ENCODE measurements around the gene GRIN2D. TPM values are rescaled to one million over a fixed set of nuclear protein-coding genes. Genes with fewer than 3 reads are reported as not detected.

GRIN2D gene
- polyA plus RNA-seq, 2 donors = 0.06 to 0.08 TPM

DNA sequence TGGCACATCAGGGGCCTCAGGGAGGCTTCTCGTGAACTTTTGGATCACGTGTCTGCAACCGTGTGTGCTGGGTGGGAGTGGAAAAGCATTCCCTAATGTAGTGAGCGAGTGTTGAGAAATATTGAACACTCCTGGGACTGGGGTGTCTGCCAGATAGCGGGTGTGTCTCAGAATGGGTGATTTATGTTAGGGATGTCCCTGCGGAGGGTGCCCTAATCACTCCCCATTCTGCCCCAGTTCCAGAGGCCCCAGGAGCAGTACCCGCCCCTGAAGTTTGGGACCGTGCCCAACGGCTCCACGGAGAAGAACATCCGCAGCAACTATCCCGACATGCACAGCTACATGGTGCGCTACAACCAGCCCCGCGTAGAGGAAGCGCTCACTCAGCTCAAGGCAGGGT lies 28.1 kb downstream of the GRIN2D start:
- Histone ChIP-seq H3K27me3 (ENCODE audit: control insufficient read depth in 1 of 2, insufficient read depth in 2 of 2, low read length in 2 of 2) (no peaks in the 10 kb centered on the region), H3K27ac (ENCODE audit: low read depth in 2 of 2, low read length in 1 of 2) (no peak overlapping the region), H3K4me1 (ENCODE audit: control insufficient read depth in 2 of 2, insufficient read depth in 2 of 2, low read length in 1 of 2) (peaks cover 2 to 3% of the 10 kb centered on the region in 2 donors), H3K9me3 (ENCODE audit: control insufficient read depth in 2 of 2, insufficient read depth in 1 of 2, low read depth in 1 of 2, low read length in 1 of 2) (no peaks in the 10 kb centered on the region), H3K36me3 (ENCODE audit: control insufficient read depth in 2 of 2, insufficient read depth in 2 of 2, low read length in 1 of 2) (no peaks in the 10 kb centered on the region), H3K4me3 (ENCODE audit: low read depth in 1 of 2, low read length in 2 of 2) (no peak overlapping the region)
- whole genome bisulfite sequencing, 2 donors = 58 to 67% methylated on average over 16 of the region's 16 CpGs

DNA sequence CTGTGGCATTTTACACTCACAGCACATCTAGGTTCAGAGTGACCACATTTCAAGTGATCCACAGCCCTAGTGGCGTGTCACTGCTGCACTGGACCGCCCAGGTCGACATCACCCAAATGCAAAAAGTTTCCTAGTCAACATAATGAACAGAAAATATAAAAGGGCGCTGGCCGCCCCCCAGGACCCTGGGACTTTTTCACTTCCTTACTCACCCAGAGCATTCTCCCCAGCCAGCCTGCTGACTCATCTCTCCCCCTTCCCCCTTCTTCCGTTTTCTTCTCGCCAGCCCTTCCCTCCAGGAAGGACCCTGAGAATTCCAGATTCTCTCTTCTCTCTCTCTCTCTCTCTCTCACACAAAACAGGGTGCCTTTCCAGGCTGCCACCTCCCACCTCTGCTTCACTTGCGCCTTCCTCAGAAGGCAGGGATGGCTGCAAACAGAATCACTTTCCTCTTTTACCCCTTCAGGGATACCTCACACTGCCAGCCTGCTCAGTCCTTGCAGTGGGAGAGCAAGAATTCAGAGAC lies 31.3 kb downstream of the GRIN2D start:
- no peaks in the 10 kb centered on the region for H3K36me3 ChIP-seq (ENCODE audit: control insufficient read depth in 2 of 2, insufficient read depth in 2 of 2, low read length in 1 of 2)
- no peaks in the 10 kb centered on the region for H3K27me3 ChIP-seq (ENCODE audit: control insufficient read depth in 1 of 2, insufficient read depth in 2 of 2, low read length in 2 of 2)
- H3K27ac ChIP-seq (ENCODE audit: low read depth in 2 of 2, low read length in 1 of 2) = no peak overlapping the region
- H3K4me1 ChIP-seq (ENCODE audit: control insufficient read depth in 2 of 2, insufficient read depth in 2 of 2, low read length in 1 of 2) = peaks cover 2 to 3% of the 10 kb centered on the region in 2 donors
- 30 to 38% methylated on average over 8 of the region's 8 CpGs for WGBS, 2 donors
- H3K4me3 ChIP-seq (ENCODE audit: low read depth in 1 of 2, low read length in 2 of 2) = no peak overlapping the region
- H3K9me3 ChIP-seq (ENCODE audit: control insufficient read depth in 2 of 2, insufficient read depth in 1 of 2, low read depth in 1 of 2, low read length in 1 of 2) = no peaks in the 10 kb centered on the region

DNA sequence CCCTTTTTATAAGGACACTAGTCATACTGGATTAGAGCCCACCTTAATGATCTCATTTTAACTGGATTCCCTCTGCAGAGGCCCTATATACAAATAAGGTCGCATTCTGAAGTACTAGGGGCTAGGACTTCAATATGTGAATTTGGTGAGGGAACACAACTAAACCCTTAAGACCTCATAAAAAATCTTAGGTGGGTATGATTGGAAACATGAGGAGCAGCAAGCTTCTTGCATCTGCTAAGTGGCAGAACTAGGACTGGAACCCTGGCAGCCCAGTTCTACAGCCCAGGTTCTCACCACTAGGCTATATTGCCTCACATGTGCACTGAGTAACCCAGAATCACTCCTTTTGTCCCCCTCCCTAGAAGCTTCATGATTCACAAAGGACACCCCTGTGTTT lies 35.2 kb downstream of the GRIN2D start:
- 85 to 93% methylated on average over 1 of the region's 1 CpG for WGBS, 2 donors
- no peak overlapping the region for H3K4me3 ChIP-seq (ENCODE audit: low read depth in 1 of 2, low read length in 2 of 2)
- H3K9me3 ChIP-seq (ENCODE audit: control insufficient read depth in 2 of 2, insufficient read depth in 1 of 2, low read depth in 1 of 2, low read length in 1 of 2) = no peaks in the 10 kb centered on the region
- no peaks in the 10 kb centered on the region for H3K36me3 ChIP-seq (ENCODE audit: control insufficient read depth in 2 of 2, insufficient read depth in 2 of 2, low read length in 1 of 2)
- H3K27ac ChIP-seq (ENCODE audit: low read depth in 2 of 2, low read length in 1 of 2) = no peak overlapping the region
- H3K4me1 ChIP-seq (ENCODE audit: control insufficient read depth in 2 of 2, insufficient read depth in 2 of 2, low read length in 1 of 2) = no peaks in the 10 kb centered on the region
- H3K27me3 ChIP-seq (ENCODE audit: control insufficient read depth in 1 of 2, insufficient read depth in 2 of 2, low read length in 2 of 2) = no peaks in the 10 kb centered on the region

DNA sequence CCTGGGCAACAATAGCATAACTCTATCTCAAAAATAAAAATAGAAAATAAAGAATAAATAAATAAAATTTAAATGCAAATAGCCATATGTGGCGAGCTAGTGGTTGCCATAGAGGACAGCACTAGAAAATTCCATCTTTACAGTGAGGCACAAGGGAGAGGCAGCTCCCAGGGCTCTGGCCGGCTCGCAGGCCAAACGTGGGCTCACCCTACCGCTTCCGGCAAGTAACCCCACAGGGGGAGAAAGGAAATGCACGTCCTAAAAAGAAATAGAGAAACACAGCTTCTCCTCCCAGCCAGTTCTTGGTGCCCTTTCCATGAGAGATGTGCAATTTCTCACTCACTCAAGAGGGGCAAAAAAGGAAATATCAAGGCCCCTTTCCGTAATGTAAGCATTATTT lies 39.9 kb downstream of the GRIN2D start:
- no peak overlapping the region for H3K27ac ChIP-seq (ENCODE audit: low read depth in 2 of 2, low read length in 1 of 2)
- no peaks in the 10 kb centered on the region for H3K4me1 ChIP-seq (ENCODE audit: control insufficient read depth in 2 of 2, insufficient read depth in 2 of 2, low read length in 1 of 2)
- H3K4me3 ChIP-seq (ENCODE audit: low read depth in 1 of 2, low read length in 2 of 2) = no peak overlapping the region
- WGBS, 2 donors = 79 to 80% methylated on average over 8 of the region's 8 CpGs
- H3K36me3 ChIP-seq (ENCODE audit: control insufficient read depth in 2 of 2, insufficient read depth in 2 of 2, low read length in 1 of 2) = no peaks in the 10 kb centered on the region
- H3K27me3 ChIP-seq (ENCODE audit: control insufficient read depth in 1 of 2, insufficient read depth in 2 of 2, low read length in 2 of 2) = no peaks in the 10 kb centered on the region
- H3K9me3 ChIP-seq (ENCODE audit: control insufficient read depth in 2 of 2, insufficient read depth in 1 of 2, low read depth in 1 of 2, low read length in 1 of 2) = no peaks in the 10 kb centered on the region

DNA sequence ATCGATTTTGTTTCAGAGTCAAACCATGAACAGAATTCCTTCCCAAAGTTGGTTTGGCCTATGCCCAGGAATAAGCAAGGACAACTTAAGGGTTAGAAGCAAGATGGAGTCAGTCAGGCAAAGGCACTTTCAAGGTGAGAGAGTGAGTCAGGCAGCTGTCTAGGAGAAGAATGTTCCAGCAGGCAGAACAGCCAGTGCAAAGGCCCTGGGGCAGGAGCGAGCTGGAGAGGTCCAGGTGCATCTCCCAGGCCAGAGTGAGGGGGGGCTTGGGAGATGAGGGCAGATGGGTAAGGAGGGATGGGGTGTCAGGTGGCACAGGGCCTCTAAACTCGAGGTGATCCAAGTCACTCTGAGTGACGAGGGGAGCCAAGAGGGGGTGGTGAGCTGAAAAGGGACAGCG lies 43.1 kb downstream of the GRIN2D start:
- H3K36me3 ChIP-seq (ENCODE audit: control insufficient read depth in 2 of 2, insufficient read depth in 2 of 2, low read length in 1 of 2) = no peaks in the 10 kb centered on the region
- H3K4me1 ChIP-seq (ENCODE audit: control insufficient read depth in 2 of 2, insufficient read depth in 2 of 2, low read length in 1 of 2) = no peaks in the 10 kb centered on the region
- no peaks in the 10 kb centered on the region for H3K9me3 ChIP-seq (ENCODE audit: control insufficient read depth in 2 of 2, insufficient read depth in 1 of 2, low read depth in 1 of 2, low read length in 1 of 2)
- H3K27me3 ChIP-seq (ENCODE audit: control insufficient read depth in 1 of 2, insufficient read depth in 2 of 2, low read length in 2 of 2) = no peaks in the 10 kb centered on the region
- 75 to 87% methylated on average over 5 of the region's 5 CpGs for WGBS, 2 donors
- no peak overlapping the region for H3K27ac ChIP-seq (ENCODE audit: low read depth in 2 of 2, low read length in 1 of 2)
- H3K4me3 ChIP-seq (ENCODE audit: low read depth in 1 of 2, low read length in 2 of 2) = no peak overlapping the region

DNA sequence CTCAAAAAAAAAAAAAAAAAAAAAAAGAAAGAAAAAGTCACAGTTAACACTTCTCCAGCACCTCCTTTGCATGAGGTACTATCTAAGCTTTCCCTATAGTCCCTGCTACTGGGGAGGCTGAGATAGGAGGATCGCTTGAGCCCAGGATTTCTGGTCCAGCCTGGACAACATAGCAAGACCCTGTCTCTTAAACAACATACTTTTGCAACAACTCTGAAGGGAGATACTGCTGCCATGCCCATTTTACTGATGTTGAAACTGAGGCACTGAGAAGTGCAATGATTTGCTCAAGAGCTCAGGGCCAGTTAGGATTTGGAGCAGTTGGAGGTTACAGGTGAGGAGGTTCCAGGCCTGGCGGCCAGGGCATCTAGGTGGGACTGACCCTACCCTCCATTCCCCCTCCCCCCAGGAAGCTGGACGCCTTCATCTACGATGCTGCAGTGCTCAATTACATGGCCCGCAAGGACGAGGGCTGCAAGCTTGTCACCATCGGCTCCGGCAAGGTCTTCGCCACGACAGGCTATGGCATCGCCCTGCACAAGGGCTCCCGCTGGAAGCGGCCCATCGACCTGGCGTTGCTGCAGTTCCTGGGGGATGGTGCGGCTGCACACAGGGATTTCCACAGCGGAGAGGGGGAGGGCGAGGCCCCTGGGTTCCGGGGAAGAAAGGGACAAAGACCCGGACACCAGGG lies 48.0 kb downstream of the GRIN2D start:
- H3K9me3 ChIP-seq (ENCODE audit: control insufficient read depth in 2 of 2, insufficient read depth in 1 of 2, low read depth in 1 of 2, low read length in 1 of 2) = no peaks in the 10 kb centered on the region
- 96 to 97% methylated on average over 20 of the region's 20 CpGs for WGBS, 2 donors
- no peak overlapping the region for H3K27ac ChIP-seq (ENCODE audit: low read depth in 2 of 2, low read length in 1 of 2)
- peaks cover 0 to 4% of the 10 kb centered on the region in 2 donors for H3K27me3 ChIP-seq (ENCODE audit: control insufficient read depth in 1 of 2, insufficient read depth in 2 of 2, low read length in 2 of 2)
- no peak overlapping the region for H3K4me3 ChIP-seq (ENCODE audit: low read depth in 1 of 2, low read length in 2 of 2)
- no peaks in the 10 kb centered on the region for H3K36me3 ChIP-seq (ENCODE audit: control insufficient read depth in 2 of 2, insufficient read depth in 2 of 2, low read length in 1 of 2)
- peaks cover 3 to 5% of the 10 kb centered on the region in 2 donors for H3K4me1 ChIP-seq (ENCODE audit: control insufficient read depth in 2 of 2, insufficient read depth in 2 of 2, low read length in 1 of 2)

DNA sequence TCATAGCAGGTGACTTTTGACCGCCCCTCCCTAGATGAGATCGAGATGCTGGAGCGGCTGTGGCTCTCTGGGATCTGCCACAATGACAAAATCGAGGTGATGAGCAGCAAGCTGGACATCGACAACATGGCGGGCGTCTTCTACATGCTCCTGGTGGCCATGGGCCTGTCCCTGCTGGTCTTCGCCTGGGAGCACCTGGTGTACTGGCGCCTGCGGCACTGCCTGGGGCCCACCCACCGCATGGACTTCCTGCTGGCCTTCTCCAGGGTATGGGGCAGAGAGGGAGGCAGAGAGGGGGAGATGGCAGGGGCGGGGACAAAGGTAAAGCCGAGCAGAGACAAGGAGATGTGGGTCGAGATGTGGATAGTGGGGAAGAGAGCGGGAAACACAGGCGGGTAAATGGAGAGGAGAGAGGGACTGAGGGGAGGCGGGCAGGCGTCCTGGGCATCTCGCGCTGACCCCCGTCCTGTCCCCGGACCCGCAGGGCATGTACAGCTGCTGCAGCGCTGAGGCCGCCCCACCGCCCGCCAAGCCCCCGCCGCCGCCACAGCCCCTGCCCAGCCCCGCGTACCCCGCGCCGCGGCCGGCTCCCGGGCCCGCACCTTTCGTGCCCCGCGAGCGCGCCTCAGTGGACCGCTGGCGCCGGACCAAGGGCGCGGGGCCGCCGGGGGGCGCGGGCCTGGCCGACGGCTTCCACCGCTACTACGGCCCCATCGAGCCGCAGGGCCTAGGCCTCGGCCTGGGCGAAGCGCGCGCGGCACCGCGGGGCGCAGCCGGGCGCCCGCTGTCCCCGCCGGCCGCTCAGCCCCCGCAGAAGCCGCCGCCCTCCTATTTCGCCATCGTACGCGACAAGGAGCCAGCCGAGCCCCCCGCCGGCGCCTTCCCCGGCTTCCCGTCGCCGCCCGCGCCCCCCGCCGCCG lies 48.9 kb downstream of the GRIN2D start:
- H3K27me3 ChIP-seq (ENCODE audit: control insufficient read depth in 1 of 2, insufficient read depth in 2 of 2, low read length in 2 of 2) = peaks cover 0 to 4% of the 10 kb centered on the region in 2 donors
- H3K4me1 ChIP-seq (ENCODE audit: control insufficient read depth in 2 of 2, insufficient read depth in 2 of 2, low read length in 1 of 2) = peaks cover 3 to 6% of the 10 kb centered on the region in 2 donors
- H3K27ac ChIP-seq (ENCODE audit: low read depth in 2 of 2, low read length in 1 of 2) = no peak overlapping the region
- H3K36me3 ChIP-seq (ENCODE audit: control insufficient read depth in 2 of 2, insufficient read depth in 2 of 2, low read length in 1 of 2) = no peaks in the 10 kb centered on the region
- WGBS, 2 donors = 36 to 38% methylated on average over 47 to 94 of the region's 94 CpGs
- peak overlapping the region in 1 of 2 donors; percentile 43 for H3K4me3 ChIP-seq (ENCODE audit: low read depth in 1 of 2, low read length in 2 of 2)
- H3K9me3 ChIP-seq (ENCODE audit: control insufficient read depth in 2 of 2, insufficient read depth in 1 of 2, low read depth in 1 of 2, low read length in 1 of 2) = no peaks in the 10 kb centered on the region

DNA sequence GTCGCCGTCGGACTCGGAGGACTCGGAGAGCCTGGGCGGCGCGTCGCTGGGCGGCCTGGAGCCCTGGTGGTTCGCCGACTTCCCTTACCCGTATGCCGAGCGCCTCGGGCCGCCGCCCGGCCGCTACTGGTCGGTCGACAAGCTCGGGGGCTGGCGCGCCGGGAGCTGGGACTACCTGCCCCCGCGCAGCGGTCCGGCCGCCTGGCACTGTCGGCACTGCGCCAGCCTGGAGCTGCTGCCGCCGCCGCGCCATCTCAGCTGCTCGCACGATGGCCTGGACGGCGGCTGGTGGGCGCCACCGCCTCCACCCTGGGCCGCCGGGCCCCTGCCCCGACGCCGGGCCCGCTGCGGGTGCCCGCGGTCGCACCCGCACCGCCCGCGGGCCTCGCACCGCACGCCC lies 49.8 kb downstream of the GRIN2D start:
- 2 to 3% methylated on average over 27 to 60 of the region's 60 CpGs for WGBS, 2 donors
- H3K27me3 ChIP-seq (ENCODE audit: control insufficient read depth in 1 of 2, insufficient read depth in 2 of 2, low read length in 2 of 2) = peaks cover 0 to 4% of the 10 kb centered on the region in 2 donors

More for the DNA sequence above, 49.8 kb downstream of the GRIN2D start:
- peaks cover 3 to 6% of the 10 kb centered on the region in 2 donors for H3K4me1 ChIP-seq (ENCODE audit: control insufficient read depth in 2 of 2, insufficient read depth in 2 of 2, low read length in 1 of 2)
- H3K27ac ChIP-seq (ENCODE audit: low read depth in 2 of 2, low read length in 1 of 2) = no peak overlapping the region
- H3K36me3 ChIP-seq (ENCODE audit: control insufficient read depth in 2 of 2, insufficient read depth in 2 of 2, low read length in 1 of 2) = no peaks in the 10 kb centered on the region
- H3K9me3 ChIP-seq (ENCODE audit: control insufficient read depth in 2 of 2, insufficient read depth in 1 of 2, low read depth in 1 of 2, low read length in 1 of 2) = no peaks in the 10 kb centered on the region
- peak overlapping the region; percentile 25 to 43 for H3K4me3 ChIP-seq (ENCODE audit: low read depth in 1 of 2, low read length in 2 of 2)

All from esophagus (tissue), 2 donors.